Amygdala (tissue), 56 donors: ENCODE results near the gene ATG101.

ENCODE experiments used
- DNase-seq, 56 donors: peaks; one replicate each; lab custom pipeline; 2025; lab: John Stamatoyannopoulos, UW

ATG101 gene

GRCh38 chr12:52069327-52070184 lies at the start of gene ATG101:
ATG101 (plus strand) TSS chr12:52069978; CDS start chr12:52073651, 3,673 bp downstream.
- DNase-seq = peak; percentile 49 to 98 (median 89)

GRCh38 chr12:52020539-52021336 lies 49.0 kb upstream of the ATG101 start:
- peak in 19 of 56 donors; percentile 21 to 67 (median 38) for DNase-seq

GRCh38 chr12:52022841-52023181 lies 47.0 kb upstream of the ATG101 start:
- no peak for DNase-seq

- DNase-seq = peak in 54 of 56 donors; percentile 14 to 87 (median 67)
These were observed 46.4 kb upstream of the ATG101 start for GRCh38 chr12:52023182-52023975.

GRCh38 chr12:52023976-52024688 lies 45.6 kb upstream of the ATG101 start:
- DNase-seq = no peak

GRCh38 chr12:52024845-52025230 lies 44.9 kb upstream of the ATG101 start:
- DNase-seq = peak in 11 of 56 donors; percentile 9 to 41 (median 28)

GRCh38 chr12:52026263-52026662 lies 43.5 kb upstream of the ATG101 start:
- no peak for DNase-seq

GRCh38 chr12:52027085-52027843 lies 42.5 kb upstream of the ATG101 start:
- no peak for DNase-seq

- DNase-seq = peak in 12 of 56 donors; percentile 18 to 72 (median 30)
These were observed 40.1 kb upstream of the ATG101 start for GRCh38 chr12:52029685-52030084.

GRCh38 chr12:52032446-52032803 lies 37.4 kb upstream of the ATG101 start:
- peak in 35 of 56 donors; percentile 26 to 84 (median 50) for DNase-seq

GRCh38 chr12:52032804-52033445 lies 36.9 kb upstream of the ATG101 start:
- DNase-seq = peak; percentile 46 to 99 (median 94)

GRCh38 chr12:52033446-52034140 lies 36.2 kb upstream of the ATG101 start:
- DNase-seq = no peak

- DNase-seq = no peak
These were observed 34.6 kb upstream of the ATG101 start for GRCh38 chr12:52035190-52035589.

GRCh38 chr12:52035926-52036325 lies 33.9 kb upstream of the ATG101 start:
- no peak for DNase-seq

- DNase-seq = peak in 48 of 56 donors; percentile 25 to 87 (median 67)
These were observed 33.1 kb upstream of the ATG101 start for GRCh38 chr12:52036587-52037171.

- DNase-seq = peak in 8 of 56 donors; percentile 23 to 77 (median 48)
These were observed 32.4 kb upstream of the ATG101 start for GRCh38 chr12:52037248-52037861.

- no peak for DNase-seq
These were observed 31.3 kb upstream of the ATG101 start for GRCh38 chr12:52038447-52038846.
